GM19035 (cell line): ENCODE data around the gene ANO2.

Source experiments
- ATAC-seq: cut with Tn5 transposase; IDR thresholded peaks from one replicate; pipeline ENCODE4 v1.9.1; 2021; ENCODE audit not compliant: unreplicated experiment

The ANO2 gene

GRCh38 chr12:5627053-5627630, 317.9 kb downstream of the ANO2 start:
- no peak for ATAC-seq

- no peak for ATAC-seq
Observed at GRCh38 chr12:5626151-5626550, 318.9 kb downstream of the ANO2 start.

GRCh38 chr12:5624486-5625272, 320.4 kb downstream of the ANO2 start:
- ATAC-seq = no peak

GRCh38 chr12:5623411-5623810, 321.6 kb downstream of the ANO2 start:
- ATAC-seq = no peak

GRCh38 chr12:5622280-5622679, 322.8 kb downstream of the ANO2 start:
- ATAC-seq = no peak

GRCh38 chr12:5621329-5621728, 323.7 kb downstream of the ANO2 start:
- no peak for ATAC-seq

GRCh38 chr12:5620896-5621295, 324.2 kb downstream of the ANO2 start:
- no peak for ATAC-seq

GRCh38 chr12:5619628-5620027, 325.4 kb downstream of the ANO2 start:
- no peak for ATAC-seq

- no peak for ATAC-seq
Observed at GRCh38 chr12:5616854-5617253, 328.2 kb downstream of the ANO2 start.

- no peak for ATAC-seq
Observed at GRCh38 chr12:5615760-5616159, 329.3 kb downstream of the ANO2 start.

- no peak for ATAC-seq
Observed at GRCh38 chr12:5614256-5614655, 330.8 kb downstream of the ANO2 start.

- ATAC-seq = no peak
Observed at GRCh38 chr12:5612556-5613410, 332.3 kb downstream of the ANO2 start.

GRCh38 chr12:5611162-5611561, 333.9 kb downstream of the ANO2 start:
- no peak for ATAC-seq

GRCh38 chr12:5599378-5599777, 345.7 kb downstream of the ANO2 start:
- ATAC-seq = no peak

- ATAC-seq = no peak
Observed at GRCh38 chr12:5593998-5594397, 351.1 kb downstream of the ANO2 start.

GRCh38 chr12:5593086-5593485, 352.0 kb downstream of the ANO2 start:
- no peak for ATAC-seq

- no peak for ATAC-seq
Observed at GRCh38 chr12:5592310-5592709, 352.7 kb downstream of the ANO2 start.

- ATAC-seq = no peak
Observed at GRCh38 chr12:5590316-5590715, 354.7 kb downstream of the ANO2 start.

- ATAC-seq = no peak
Observed at GRCh38 chr12:5589054-5589453, 356.0 kb downstream of the ANO2 start.

GRCh38 chr12:5588591-5588990, 356.5 kb downstream of the ANO2 start:
- ATAC-seq = no peak

- ATAC-seq = no peak
Observed at GRCh38 chr12:5588176-5588575, 356.9 kb downstream of the ANO2 start.

GRCh38 chr12:5587711-5588121, 357.3 kb downstream of the ANO2 start:
- no peak for ATAC-seq
